ENCODE results near the gene TWIST2. TPM values are rescaled to one million over a fixed set of nuclear protein-coding genes. Genes with fewer than 3 reads are reported as not detected.
A peak's percentile ranks its signal among the peaks of the same experiment; 100 is the strongest.

Gene TWIST2
- total and polyA plus RNA-seq, 11 donors: 0.39 to 10.9 (median 1.4) TPM

DNA sequence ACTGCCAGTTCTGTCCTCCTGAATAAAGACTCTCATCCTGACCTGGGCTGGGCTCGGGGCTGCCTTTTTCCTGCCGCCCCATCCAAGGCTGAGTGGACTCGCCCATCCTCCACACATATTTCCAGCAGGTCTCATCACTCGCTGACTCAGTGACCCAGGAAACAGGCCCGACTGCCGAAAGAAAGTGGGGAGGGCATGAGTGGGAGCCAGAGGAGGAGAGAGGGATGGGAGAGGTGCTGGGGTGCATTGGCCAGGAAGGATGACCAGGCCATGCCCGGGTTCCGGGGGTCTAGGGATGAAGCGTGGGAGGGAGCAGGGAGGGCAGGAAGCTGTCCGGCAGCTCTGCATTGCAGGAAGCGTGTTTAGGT is 66.7 kb downstream of the TWIST2 start:
- Histone ChIP-seq H3K36me3 (no peaks in the 10 kb centered on the region), H3K9me3 (peaks cover 0 to 8% (median 0%) of the 10 kb centered on the region in 12 donors), H3K4me3 (no peak overlapping the region), H3K27me3 (peaks cover 0 to 5% (median 0%) of the 10 kb centered on the region in 9 donors), H3K27ac (no peak overlapping the region), H3K4me1 (peaks cover 0 to under 1% (median 0%) of the 10 kb centered on the region in 12 donors)
- TF ChIP-seq, protein P1, sequence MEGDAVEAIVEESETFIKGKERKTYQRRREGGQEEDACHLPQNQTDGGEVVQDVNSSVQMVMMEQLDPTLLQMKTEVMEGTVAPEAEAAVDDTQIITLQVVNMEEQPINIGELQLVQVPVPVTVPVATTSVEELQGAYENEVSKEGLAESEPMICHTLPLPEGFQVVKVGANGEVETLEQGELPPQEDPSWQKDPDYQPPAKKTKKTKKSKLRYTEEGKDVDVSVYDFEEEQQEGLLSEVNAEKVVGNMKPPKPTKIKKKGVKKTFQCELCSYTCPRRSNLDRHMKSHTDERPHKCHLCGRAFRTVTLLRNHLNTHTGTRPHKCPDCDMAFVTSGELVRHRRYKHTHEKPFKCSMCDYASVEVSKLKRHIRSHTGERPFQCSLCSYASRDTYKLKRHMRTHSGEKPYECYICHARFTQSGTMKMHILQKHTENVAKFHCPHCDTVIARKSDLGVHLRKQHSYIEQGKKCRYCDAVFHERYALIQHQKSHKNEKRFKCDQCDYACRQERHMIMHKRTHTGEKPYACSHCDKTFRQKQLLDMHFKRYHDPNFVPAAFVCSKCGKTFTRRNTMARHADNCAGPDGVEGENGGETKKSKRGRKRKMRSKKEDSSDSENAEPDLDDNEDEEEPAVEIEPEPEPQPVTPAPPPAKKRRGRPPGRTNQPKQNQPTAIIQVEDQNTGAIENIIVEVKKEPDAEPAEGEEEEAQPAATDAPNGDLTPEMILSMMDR (IDR thresholded peaks at IDR 0.05): no peak
- TF ChIP-seq POLR2A (IDR thresholded peaks at IDR 0.05): no peak
- intact Hi-C loops (cut with DNase I): no loop called here
- DNase-seq (peak in 1 of 5 donors; percentile 13), ATAC-seq (no peak)
- 65 to 82% (median 76%) methylated on average over 11 of the region's 11 CpGs for WGBS, 4 donors

DNA sequence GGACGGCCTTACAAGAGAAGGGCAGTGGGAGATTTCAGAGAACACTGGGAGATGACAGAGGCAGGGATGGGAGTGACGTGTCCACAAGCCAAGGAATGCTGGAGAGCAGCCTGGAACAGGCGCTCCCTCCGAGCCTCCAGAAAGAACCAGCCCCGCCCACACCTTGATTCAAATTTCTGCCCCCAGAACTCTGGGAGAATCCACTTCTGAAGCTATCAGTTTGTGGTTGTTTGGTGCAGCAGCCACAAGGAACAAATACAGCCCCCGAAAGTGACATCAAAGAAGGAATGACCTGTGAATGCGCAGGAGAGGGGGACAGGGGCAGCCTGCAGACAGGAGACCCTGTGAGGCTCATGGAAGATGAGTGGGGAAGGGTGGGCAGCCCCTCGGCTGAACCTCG is 67.3 kb downstream of the TWIST2 start:
- no peak overlapping the region for H3K4me3 ChIP-seq
- 86 to 93% (median 90%) methylated on average over 9 of the region's 9 CpGs for WGBS, 4 donors
- intact Hi-C loops (cut with DNase I): no loop called here
- no peak for ATAC-seq
- peaks cover 0 to 5% (median 0%) of the 10 kb centered on the region in 9 donors for H3K27me3 ChIP-seq
- H3K27ac ChIP-seq: no peak overlapping the region
- TF ChIP-seq, protein P1 (IDR thresholded peaks at IDR 0.05): no peak
- TF ChIP-seq POLR2A (IDR thresholded peaks at IDR 0.05): no peak
- H3K9me3 ChIP-seq: peaks cover 0 to 8% (median 0%) of the 10 kb centered on the region in 12 donors
- H3K36me3 ChIP-seq: no peaks in the 10 kb centered on the region
- DNase-seq: peak in 1 of 5 donors; percentile 5
- no peaks in the 10 kb centered on the region for H3K4me1 ChIP-seq

DNA sequence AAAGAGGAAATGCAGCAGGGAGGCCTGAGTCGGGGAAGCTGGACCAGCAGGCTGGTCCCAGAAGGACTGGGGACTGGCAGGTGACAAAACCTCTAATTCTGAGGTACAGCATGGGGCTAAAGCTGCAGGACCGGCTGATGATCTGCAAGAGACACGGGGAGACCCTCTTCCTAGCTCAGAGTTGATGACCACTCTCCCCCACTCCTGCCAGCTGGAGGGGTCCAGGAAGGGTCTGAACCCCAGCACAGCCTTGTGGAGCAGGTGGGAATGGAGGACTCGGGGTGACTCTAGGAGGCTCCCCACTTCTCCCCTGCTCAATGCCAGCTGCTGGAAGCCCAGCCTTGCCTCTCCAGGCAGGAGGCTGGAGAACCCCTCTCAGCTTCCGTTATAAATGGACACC is 67.7 kb downstream of the TWIST2 start:
- Histone ChIP-seq H3K9me3 (peaks cover 0 to 8% (median 0%) of the 10 kb centered on the region in 12 donors), H3K4me1 (no peaks in the 10 kb centered on the region), H3K27me3 (peaks cover 0 to 5% (median 0%) of the 10 kb centered on the region in 9 donors), H3K27ac (no peak overlapping the region), H3K4me3 (no peak overlapping the region), H3K36me3 (no peaks in the 10 kb centered on the region)
- intact Hi-C loops (cut with DNase I): no loop called here
- DNase-seq (peak in 1 of 5 donors; percentile 6), ATAC-seq (no peak)
- TF ChIP-seq POLR2A (IDR thresholded peaks at IDR 0.05): no peak
- WGBS, 4 donors: 84 to 91% (median 87%) methylated on average over 5 of the region's 5 CpGs

DNA sequence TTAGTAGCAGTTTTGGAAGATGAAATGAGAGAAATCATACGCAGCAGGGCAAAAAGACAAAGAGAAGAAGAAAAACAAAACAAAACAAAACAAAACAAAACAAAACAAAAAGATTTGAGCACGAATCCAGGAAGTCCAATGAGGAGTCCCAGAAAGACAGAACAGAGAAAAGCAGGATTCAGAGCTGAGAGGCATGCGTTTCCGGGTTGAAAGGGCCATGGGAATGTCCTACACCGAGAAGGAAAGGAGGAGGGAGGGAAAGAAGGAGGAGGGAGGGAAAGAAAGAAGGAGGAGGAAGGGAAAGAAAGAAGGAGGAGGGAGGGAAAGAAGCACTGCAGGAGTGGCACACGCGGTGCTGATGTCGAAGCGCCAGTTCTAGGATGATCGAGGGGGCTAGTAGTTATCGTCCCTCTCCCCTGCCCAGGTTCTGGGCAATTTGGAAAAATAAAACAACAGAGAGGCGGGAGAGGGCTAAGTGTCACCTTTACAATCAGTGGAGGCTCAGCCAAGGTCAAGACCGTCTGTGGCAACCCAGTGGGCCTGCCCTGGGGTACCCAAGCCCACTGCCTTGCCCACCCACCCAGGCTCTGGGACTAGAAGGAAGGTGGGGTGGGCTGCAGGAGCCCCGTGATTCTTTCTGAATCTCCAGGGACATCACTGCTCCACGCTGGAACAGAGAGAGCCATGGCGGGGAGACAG is 68.4 kb downstream of the TWIST2 start:
- H3K27me3 ChIP-seq: peaks cover 0 to 5% (median 0%) of the 10 kb centered on the region in 9 donors
- intact Hi-C loops (cut with DNase I): no loop called here

More for the DNA sequence above, 68.4 kb downstream of the TWIST2 start:
- Histone ChIP-seq H3K9me3 (peaks cover 0 to 8% (median 0%) of the 10 kb centered on the region in 12 donors), H3K4me3 (no peak overlapping the region), H3K36me3 (no peaks in the 10 kb centered on the region), H3K4me1 (no peaks in the 10 kb centered on the region), H3K27ac (no peak overlapping the region)
- peak in 1 of 5 donors; percentile 2 for DNase-seq
- TF ChIP-seq, protein P1 (IDR thresholded peaks at IDR 0.05): no peak
- no peak for TF ChIP-seq POLR2A (IDR thresholded peaks at IDR 0.05)
- ATAC-seq: no peak
- 74 to 79% (median 79%) methylated on average over 15 to 16 of the region's 16 CpGs for WGBS, 4 donors
